Measurements from ENCODE around the gene CFAP210. TPM values are rescaled to one million over a fixed set of nuclear protein-coding genes. Genes with fewer than 3 reads are reported as not detected.
"Not testable (repeated sequence)": the region's sequence is repeated elsewhere in the genome, so short reads cannot be mapped to it uniquely, and the experiment has no call there.

CFAP210 gene
- total RNA-seq, 1 experiment from 2014 or later: 0.94 TPM

- no peak overlapping the region for H2BK120ac ChIP-seq (ENCODE audit: low read depth, low read length, poor library complexity, severe bottlenecking)
- no peaks in the 10 kb centered on the region for H4K20me1 ChIP-seq (ENCODE audit: control insufficient read depth, insufficient read depth, insufficient read length)
- H3K23me2 ChIP-seq (ENCODE audit: insufficient read length, low read depth, low read length, poor library complexity, severe bottlenecking): peaks cover 10% of the 10 kb centered on the region
- Mint-ChIP-seq H3K27ac (no peak overlapping the region), H3K9me3 (peaks cover 10 to 15% of the 10 kb centered on the region in 2 experiments; a peak in 4 of 5 replicates), H3K4me1 (peaks cover 5 to 10% of the 10 kb centered on the region in 2 experiments), H3K4me3 (no peak overlapping the region), H3K27me3 (ENCODE audit: low read depth) (peaks cover 10% of the 10 kb centered on the region), H3K36me3 (ENCODE audit: insufficient read depth in 1 of 3, low read depth in 3 of 3) (peaks cover 5 to 12% (median 8%) of the 10 kb centered on the region in 3 experiments; a peak in 6 of 7 replicates)
- H4K91ac ChIP-seq (ENCODE audit: insufficient read length, low read depth, low read length): no peak overlapping the region
- no peaks in the 10 kb centered on the region for H3K9me3 ChIP-seq (ENCODE audit: control insufficient read depth, low read depth, low read length)
- no peak overlapping the region for H3K56ac ChIP-seq (ENCODE audit: insufficient read length, low read depth, low read length)
- no peak overlapping the region for H3K27ac ChIP-seq (ENCODE audit: insufficient read length, low read depth, low read length)
- H4K5ac ChIP-seq (ENCODE audit: insufficient read length, low read depth, low read length): no peak overlapping the region
- H4K8ac ChIP-seq (replicated peaks; ENCODE audit: insufficient read length, low read depth, low read length): no peak overlapping the region
- H3K27me3 ChIP-seq (ENCODE audit: insufficient read depth, low read length): no peaks in the 10 kb centered on the region
- H2BK5ac ChIP-seq (ENCODE audit: insufficient read length, low read length): no peak overlapping the region
- TF ChIP-seq CTCF (conservative IDR thresholded peaks at IDR 0.05): no peak
- no peak overlapping the region for H2AK5ac ChIP-seq (ENCODE audit: insufficient read length, low read length)
- no peaks in the 10 kb centered on the region for H3K4me1 ChIP-seq (ENCODE audit: insufficient read depth, low read length)
- no peak overlapping the region for H3K4me2 ChIP-seq (ENCODE audit: insufficient read depth, insufficient read length, low read length)
- no peak overlapping the region for H2BK20ac ChIP-seq (ENCODE audit: low read depth, low read length, poor library complexity, severe bottlenecking)
- no peaks in the 10 kb centered on the region for H3K79me2 ChIP-seq (ENCODE audit: insufficient read depth, low read length)
- no peak for DNase-seq
- H3K79me1 ChIP-seq (ENCODE audit: insufficient read depth, low read depth, low read length, poor library complexity, severe bottlenecking): no peaks in the 10 kb centered on the region
- no CpG with 5 or more reads among the region's 1 CpG for WGBS (ENCODE audit: extremely low coverage, insufficient read length, low lambda C conversion rate)
- no peak overlapping the region for H2BK12ac ChIP-seq (ENCODE audit: insufficient read length, low read depth, low read length)
- H3K18ac ChIP-seq (ENCODE audit: insufficient read length, low read depth, low read length): no peak overlapping the region
- no peak overlapping the region for H3T11ph ChIP-seq (ENCODE audit: low read length)
- H2AFZ ChIP-seq (ENCODE audit: low read length): no peak overlapping the region
- H3K14ac ChIP-seq (ENCODE audit: insufficient read depth, low read length): no peak overlapping the region
- H3K4ac ChIP-seq (ENCODE audit: low read depth, low read length): no peak overlapping the region
- no peak overlapping the region for H3K9ac ChIP-seq (ENCODE audit: extremely low read depth, insufficient read length, low read length)
- H2BK15ac ChIP-seq (ENCODE audit: low read depth, low read length): no peak overlapping the region
- H3K23ac ChIP-seq (ENCODE audit: insufficient read length, low read depth, low read length): no peak overlapping the region
These were observed 3.2 kb downstream of the CFAP210 start for GRCh38 chr2:169690958-169691357.

GRCh38 chr2:169687943-169688342 lies 6.3 kb downstream of the CFAP210 start:
- H4K20me1 ChIP-seq (ENCODE audit: control insufficient read depth, insufficient read depth, insufficient read length); H2BK15ac ChIP-seq (ENCODE audit: low read depth, low read length); H3K27me3 ChIP-seq (ENCODE audit: insufficient read depth, low read length); H2BK120ac ChIP-seq (ENCODE audit: low read depth, low read length, poor library complexity, severe bottlenecking); H3K4ac ChIP-seq (ENCODE audit: low read depth, low read length); H3K4me1 Mint-ChIP-seq; H3K27ac Mint-ChIP-seq; H2AK5ac ChIP-seq (ENCODE audit: insufficient read length, low read length); H3K23me2 ChIP-seq (ENCODE audit: insufficient read length, low read depth, low read length, poor library complexity, severe bottlenecking); H3K56ac ChIP-seq (ENCODE audit: insufficient read length, low read depth, low read length); H2BK5ac ChIP-seq (ENCODE audit: insufficient read length, low read length); H4K5ac ChIP-seq (ENCODE audit: insufficient read length, low read depth, low read length); H3K9me3 ChIP-seq (ENCODE audit: control insufficient read depth, low read depth, low read length); H3K4me1 ChIP-seq (ENCODE audit: insufficient read depth, low read length); H4K91ac ChIP-seq (ENCODE audit: insufficient read length, low read depth, low read length); H3K18ac ChIP-seq (ENCODE audit: insufficient read length, low read depth, low read length); DNase-seq; H3K27ac ChIP-seq (ENCODE audit: insufficient read length, low read depth, low read length); H4K8ac ChIP-seq (replicated peaks; ENCODE audit: insufficient read length, low read depth, low read length); H3K79me1 ChIP-seq (ENCODE audit: insufficient read depth, low read depth, low read length, poor library complexity, severe bottlenecking); H3T11ph ChIP-seq (ENCODE audit: low read length); H2AFZ ChIP-seq (ENCODE audit: low read length); H3K9ac ChIP-seq (ENCODE audit: extremely low read depth, insufficient read length, low read length); H3K23ac ChIP-seq (ENCODE audit: insufficient read length, low read depth, low read length); H3K4me3 Mint-ChIP-seq; H3K79me2 ChIP-seq (ENCODE audit: insufficient read depth, low read length); H3K4me2 ChIP-seq (ENCODE audit: insufficient read depth, insufficient read length, low read length); H2BK20ac ChIP-seq (ENCODE audit: low read depth, low read length, poor library complexity, severe bottlenecking); H2BK12ac ChIP-seq (ENCODE audit: insufficient read length, low read depth, low read length); H3K14ac ChIP-seq (ENCODE audit: insufficient read depth, low read length): not testable (repeated sequence)
- H3K27me3 Mint-ChIP-seq (ENCODE audit: low read depth): peaks cover 13% of the 10 kb centered on the region
- H3K36me3 Mint-ChIP-seq (ENCODE audit: insufficient read depth in 1 of 3, low read depth in 3 of 3): peaks cover 5 to 12% (median 8%) of the 10 kb centered on the region in 3 experiments; a peak in 6 of 7 replicates
- H3K9me3 Mint-ChIP-seq: peaks cover 10 to 15% of the 10 kb centered on the region in 2 experiments; a peak in 4 of 5 replicates

Data from H9 (cell line).